Hepatocyte (in vitro differentiated cells): ENCODE measurements around the gene SNRPE. TPM values are rescaled to one million over a fixed set of nuclear protein-coding genes. Genes with fewer than 3 reads are reported as not detected.

Source experiments
- DNase-seq: peaks from one replicate; pipeline ENCODE4 v3.0.0-alpha.2; 2016; ENCODE audit warnings: low spot score
- H2AFZ ChIP-seq: fragments of 200-600 bp; sonication (generic); 2 replicates; pipeline ENCODE4 v1.6.0; 2016; ENCODE audit warnings: antibody characterized with exemption, mild to moderate bottlenecking
- H3K27ac ChIP-seq: fragments of 200-600 bp; sonication (generic); 2 replicates; pipeline ENCODE4 v1.5.1; 2016; ENCODE audit warnings: mild to moderate bottlenecking
- H3K27me3 ChIP-seq: fragments of 200-600 bp; sonication (generic); 2 replicates; pipeline ENCODE4 v1.6.1; 2016
- H3K36me3 ChIP-seq: fragments of 200-600 bp; sonication (generic); replicated peaks from 2 replicates; pipeline ENCODE4 v1.5.1; 2016; ENCODE audit warnings: low read depth; ENCODE audit not compliant: insufficient read depth
- H3K4me1 ChIP-seq: fragments of 200-600 bp; sonication (generic); 2 replicates; pipeline ENCODE4 v1.5.1; 2016; ENCODE audit warnings: mild to moderate bottlenecking, moderate library complexity; ENCODE audit not compliant: insufficient read depth
- H3K4me2 ChIP-seq: fragments of 200-600 bp; sonication (generic); 2 replicates; pipeline ENCODE4 v1.6.0; 2016
- H3K4me3 ChIP-seq: fragments of 200-600 bp; sonication (generic); 2 replicates; pipeline ENCODE4 v1.5.1; 2016; ENCODE audit warnings: mild to moderate bottlenecking
- H3K79me2 ChIP-seq: fragments of 200-600 bp; sonication (generic); 2 replicates; pipeline ENCODE4 v1.6.0; 2017; ENCODE audit warnings: mild to moderate bottlenecking
- H3K9me2 ChIP-seq: fragments of 200-600 bp; sonication (generic); replicated peaks from 2 replicates; pipeline ENCODE4 v1.6.0; 2017; ENCODE audit warnings: mild to moderate bottlenecking; ENCODE audit not compliant: insufficient read depth
- H3K9me3 ChIP-seq: fragments of 200-600 bp; sonication (generic); 2 replicates; pipeline ENCODE4 v1.5.1; 2016; ENCODE audit warnings: low read depth, mild to moderate bottlenecking
- H4K20me1 ChIP-seq: fragments of 200-600 bp; sonication (generic); 2 replicates; pipeline ENCODE4 v1.6.0; 2016; ENCODE audit warnings: mild to moderate bottlenecking; ENCODE audit not compliant: insufficient read depth, poor library complexity, severe bottlenecking
- CTCF ChIP-seq: fragments of 200-600 bp; sonication (generic); IDR thresholded peaks from 2 replicates; pipeline ENCODE4 v1.5.1; 2016; ENCODE audit warnings: antibody characterized with exemption, mild to moderate bottlenecking; ENCODE audit not compliant: poor library complexity
- EZH2 ChIP-seq: fragments of 200-600 bp; sonication (generic); IDR thresholded peaks from 2 replicates; pipeline ENCODE4 v1.6.1; 2016; ENCODE audit warnings: antibody characterized with exemption, mild to moderate bottlenecking, borderline replicate concordance
- EZH2phosphoT487 ChIP-seq: fragments of 200-600 bp; sonication (generic); IDR thresholded peaks from one replicate; pipeline ENCODE4 v1.6.1; 2018; ENCODE audit warnings: antibody characterized with exemption, mild to moderate bottlenecking, low read depth, moderate library complexity; ENCODE audit not compliant: unreplicated experiment, severe bottlenecking
- WGBS: methylation state at CpG from one replicate; pipeline ENCODE4 v1.1.6; 2016; ENCODE audit warnings: low lambda C conversion rate; ENCODE audit errors: missing lambda C conversion rate; 5-methylcytosine and 5-hydroxymethylcytosine counted together
- polyA plus RNA-seq: library from polyadenylated mRNA; unstranded; fragments of >200 nt; fragmentation: Nextera tagmentation; extraction: Ambion mirVana; gene quantifications from 2 replicates; pipeline ENCODE4 v1.2.1, GENCODE V29; 2016
- total RNA-seq: library from RNA; depleted of rRNA; stranded (reverse); fragments of >200 nt; gene quantifications from 2 replicates; pipeline ENCODE4 v1.2.3, GENCODE V29; 2014

The SNRPE gene
- total and polyA plus RNA-seq, 2 experiments from 2014 or later: 94.5 to 272 TPM

- Histone ChIP-seq H3K9me3 (no peaks in the 10 kb centered on the region), H4K20me1 (no peaks in the 10 kb centered on the region), H3K9me2 (no peaks in the 10 kb centered on the region), H2AFZ (no peak overlapping the region), H3K4me2 (no peak overlapping the region), H3K27me3 (no peaks in the 10 kb centered on the region), H3K4me1 (no peaks in the 10 kb centered on the region), H3K27ac (no peak overlapping the region), H3K36me3 (no peaks in the 10 kb centered on the region), H3K79me2 (no peaks in the 10 kb centered on the region), H3K4me3 (no peak overlapping the region)
- TF ChIP-seq EZH2 (no peak), EZH2phosphoT487 (no peak), CTCF (no peak)
- no peak for DNase-seq
- 77% methylated on average over 2 of the region's 2 CpGs for WGBS
Measured at GRCh38 chr1:203891950-203892349, 30.6 kb downstream of the SNRPE start.

- TF ChIP-seq EZH2 (no peak), CTCF (no peak)
- WGBS: 64% methylated on average over 12 of the region's 12 CpGs
- H3K9me2 ChIP-seq: no peaks in the 10 kb centered on the region
- DNase-seq: no peak
- H3K27ac ChIP-seq: peak overlapping the region; percentile 24
- no peak overlapping the region for H2AFZ ChIP-seq
- H3K4me1 ChIP-seq: peaks cover 8% of the 10 kb centered on the region
- no peaks in the 10 kb centered on the region for H3K36me3 ChIP-seq
- H3K79me2 ChIP-seq: no peaks in the 10 kb centered on the region
- H3K4me3 ChIP-seq: no peak overlapping the region
- no peaks in the 10 kb centered on the region for H3K27me3 ChIP-seq
- no peaks in the 10 kb centered on the region for H3K9me3 ChIP-seq
- H4K20me1 ChIP-seq: no peaks in the 10 kb centered on the region
- H3K4me2 ChIP-seq: peak overlapping the region; percentile 57
Measured at GRCh38 chr1:203898458-203899352, 37.3 kb downstream of the SNRPE start.

- no peak overlapping the region for H3K27ac ChIP-seq
- 45% methylated on average over 1 of the region's 1 CpG for WGBS
Measured at GRCh38 chr1:203899353-203899716, 37.9 kb downstream of the SNRPE start.

More at GRCh38 chr1:203899353-203899716, 37.9 kb downstream of the SNRPE start:
- no peak overlapping the region for H2AFZ ChIP-seq
- H3K4me1 ChIP-seq: peaks cover 8% of the 10 kb centered on the region
- H3K9me2 ChIP-seq: no peaks in the 10 kb centered on the region
- no peaks in the 10 kb centered on the region for H3K27me3 ChIP-seq
- peak overlapping the region; percentile 57 for H3K4me2 ChIP-seq
- H3K36me3 ChIP-seq: no peaks in the 10 kb centered on the region
- no peak overlapping the region for H3K4me3 ChIP-seq
- H3K9me3 ChIP-seq: no peaks in the 10 kb centered on the region
- no peaks in the 10 kb centered on the region for H4K20me1 ChIP-seq
- no peak for TF ChIP-seq EZH2
- no peak for TF ChIP-seq EZH2phosphoT487
- no peak for TF ChIP-seq CTCF
- H3K79me2 ChIP-seq: no peaks in the 10 kb centered on the region
- no peak for DNase-seq
